ENCODE measurements around the gene PEF1. TPM values are rescaled to one million over a fixed set of nuclear protein-coding genes. Genes with fewer than 3 reads are reported as not detected.

The PEF1 gene
- total RNA-seq, 1 experiment from 2014 or later, result 88.4 TPM

GRCh38 chr1:31665234-31665878, 20.7 kb upstream of the PEF1 start:
- CTCF ChIA-PET, result interaction anchor here (1.5 kb wide), 1 partner anchor 80 kb away, joined by 5 read pairs; no protein-coding TSS in a partner anchor
- no TSS peak for BruUV-seq (replicated peaks)

DNA sequence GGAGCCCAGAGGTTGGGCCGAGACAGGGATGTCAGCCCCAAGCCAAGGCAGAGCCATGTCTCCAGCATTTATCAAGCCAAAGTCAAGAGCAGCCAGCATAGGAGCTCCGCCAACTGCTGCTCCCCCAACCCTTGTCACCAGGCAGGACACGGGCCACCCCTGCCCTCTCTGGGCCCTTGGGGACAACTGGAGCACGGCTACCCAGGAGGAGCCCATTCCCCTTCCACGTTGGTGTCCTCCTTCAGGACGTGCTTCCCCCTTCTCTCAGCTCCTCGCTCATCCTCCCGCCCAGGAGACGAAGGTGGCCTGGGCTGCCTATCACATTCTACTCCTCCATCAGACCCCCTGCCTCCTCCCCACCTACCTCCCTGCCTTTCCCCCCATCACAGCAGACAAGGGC, 19.9 kb upstream of the PEF1 start:
- Histone ChIP-seq H3F3A (ENCODE audit: low read length, unreplicated experiment) (no peaks in the 10 kb centered on the region), H3K9me3 (ENCODE audit: low read length) (no peaks in the 10 kb centered on the region), H3K36me3 (ENCODE audit: low read depth, low read length) (no peaks in the 10 kb centered on the region), H3K4me2 (ENCODE audit: low read length) (no peak overlapping the region), H3K27me3 (ENCODE audit: low read length) (no peaks in the 10 kb centered on the region), H3K4me1 (ENCODE audit: insufficient read depth, low read length) (peaks cover 17% of the 10 kb centered on the region), H4K20me1 (ENCODE audit: low read length) (no peaks in the 10 kb centered on the region), H3K79me2 (ENCODE audit: low read length) (no peaks in the 10 kb centered on the region), H3K27ac (ENCODE audit: low read length) (no peak overlapping the region), H3K9me2 (replicated peaks; ENCODE audit: low read length) (no peaks in the 10 kb centered on the region), H2AFZ (ENCODE audit: low read length) (no peak overlapping the region), H3K4me3 (ENCODE audit: low read length) (no peak overlapping the region), H3K9ac (ENCODE audit: low read length) (no peak overlapping the region)
- BruUV-seq (replicated peaks), result no TSS peak
- ChIA-PET CTCF (interaction anchor here (0.6 to 1.4 kb wide), 7 partner anchors 41 to 447 kb away, joined by 3 to 11 read pairs (median 4); no protein-coding TSS in a partner anchor), POLR2A (ENCODE audit: unreplicated experiment) (no interaction called here)
- no peak for DNase-seq
- intact Hi-C loops (cut with micrococcal nuclease), result loop anchor here (1.0 kb wide), 1 partner anchor 125 kb away; no protein-coding TSS in a partner anchor
- TF ChIP-seq EZH2 (IDR thresholded peaks at IDR 0.05; ENCODE audit: low read length, unreplicated experiment), result no peak
- TF ChIP-seq EZH2phosphoT487 (IDR thresholded peaks at IDR 0.05; ENCODE audit: borderline replicate concordance, low read length), result no peak
- TF ChIP-seq, protein P1, sequence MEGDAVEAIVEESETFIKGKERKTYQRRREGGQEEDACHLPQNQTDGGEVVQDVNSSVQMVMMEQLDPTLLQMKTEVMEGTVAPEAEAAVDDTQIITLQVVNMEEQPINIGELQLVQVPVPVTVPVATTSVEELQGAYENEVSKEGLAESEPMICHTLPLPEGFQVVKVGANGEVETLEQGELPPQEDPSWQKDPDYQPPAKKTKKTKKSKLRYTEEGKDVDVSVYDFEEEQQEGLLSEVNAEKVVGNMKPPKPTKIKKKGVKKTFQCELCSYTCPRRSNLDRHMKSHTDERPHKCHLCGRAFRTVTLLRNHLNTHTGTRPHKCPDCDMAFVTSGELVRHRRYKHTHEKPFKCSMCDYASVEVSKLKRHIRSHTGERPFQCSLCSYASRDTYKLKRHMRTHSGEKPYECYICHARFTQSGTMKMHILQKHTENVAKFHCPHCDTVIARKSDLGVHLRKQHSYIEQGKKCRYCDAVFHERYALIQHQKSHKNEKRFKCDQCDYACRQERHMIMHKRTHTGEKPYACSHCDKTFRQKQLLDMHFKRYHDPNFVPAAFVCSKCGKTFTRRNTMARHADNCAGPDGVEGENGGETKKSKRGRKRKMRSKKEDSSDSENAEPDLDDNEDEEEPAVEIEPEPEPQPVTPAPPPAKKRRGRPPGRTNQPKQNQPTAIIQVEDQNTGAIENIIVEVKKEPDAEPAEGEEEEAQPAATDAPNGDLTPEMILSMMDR (conservative IDR thresholded peaks at IDR 0.05; ENCODE audit: low read depth, low read length), result no peak
- no peak for ATAC-seq

More at GRCh38 chr1:31665234-31665878, 20.7 kb upstream of the PEF1 start:
- Histone ChIP-seq H3K27ac (ENCODE audit: low read length) (no peak overlapping the region), H3K9me3 (ENCODE audit: low read length) (no peaks in the 10 kb centered on the region), H3K4me1 (ENCODE audit: insufficient read depth, low read length) (peaks cover 25% of the 10 kb centered on the region), H3K36me3 (ENCODE audit: low read depth, low read length) (no peaks in the 10 kb centered on the region), H3K4me3 (ENCODE audit: low read length) (no peak overlapping the region), H3K27me3 (ENCODE audit: low read length) (no peaks in the 10 kb centered on the region), H2AFZ (ENCODE audit: low read length) (no peak overlapping the region), H4K20me1 (ENCODE audit: low read length) (no peaks in the 10 kb centered on the region), H3K9ac (ENCODE audit: low read length) (no peak overlapping the region), H3K9me2 (replicated peaks; ENCODE audit: low read length) (no peaks in the 10 kb centered on the region), H3K79me2 (ENCODE audit: low read length) (no peaks in the 10 kb centered on the region), H3K4me2 (ENCODE audit: low read length) (no peak overlapping the region), H3F3A (ENCODE audit: low read length, unreplicated experiment) (no peaks in the 10 kb centered on the region)
- POLR2A ChIA-PET (ENCODE audit: unreplicated experiment), result no interaction called here
- no peak for DNase-seq
- TF ChIP-seq EZH2 (IDR thresholded peaks at IDR 0.05; ENCODE audit: low read length, unreplicated experiment), result no peak
- TF ChIP-seq EZH2phosphoT487 (IDR thresholded peaks at IDR 0.05; ENCODE audit: borderline replicate concordance, low read length), result no peak
- TF ChIP-seq, protein P1 (conservative IDR thresholded peaks at IDR 0.05; ENCODE audit: low read depth, low read length), result no peak
- no peak for ATAC-seq
- intact Hi-C loops (cut with micrococcal nuclease), result no loop called here
